Lung microvascular endothelial cell (primary cell): Measurements from ENCODE around the gene CRY1. TPM values are rescaled to one million over a fixed set of nuclear protein-coding genes. Genes with fewer than 3 reads are reported as not detected.

ENCODE experiments used
- DNase-seq, 2 donors: peaks; one replicate each; pipeline versions ENCODE4 v3.0.0 to v3.0.0-alpha.2; 2010; ENCODE audit warnings: low read depth in 2 of 2
- total RNA-seq: library from RNA; depleted of rRNA; stranded (reverse); fragments of >200 nt; gene quantifications from 2 replicates; pipeline ENCODE4 v1.2.1, GENCODE V29; 2014

Gene CRY1
- total RNA-seq, 1 donor from 2014 or later, result 15.7 TPM

DNA sequence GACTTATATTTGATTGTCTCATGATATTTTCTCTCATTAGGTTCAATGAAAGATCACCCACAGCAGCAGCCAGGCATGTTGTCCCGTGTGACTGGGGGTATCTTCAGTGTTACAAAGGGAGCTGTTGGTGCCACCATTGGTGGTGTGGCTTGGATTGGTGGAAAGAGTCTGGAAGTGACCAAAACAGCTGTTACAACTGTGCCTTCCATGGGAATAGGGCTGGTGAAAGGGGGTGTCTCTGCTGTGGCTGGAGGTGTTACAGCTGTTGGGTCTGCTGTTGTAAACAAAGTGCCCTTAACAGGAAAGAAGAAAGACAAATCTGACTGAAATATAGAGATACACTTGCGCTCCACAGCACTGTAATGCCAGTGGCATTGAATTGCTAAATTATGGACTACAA is 122.3 kb downstream of the CRY1 start:
- no peak for DNase-seq

DNA sequence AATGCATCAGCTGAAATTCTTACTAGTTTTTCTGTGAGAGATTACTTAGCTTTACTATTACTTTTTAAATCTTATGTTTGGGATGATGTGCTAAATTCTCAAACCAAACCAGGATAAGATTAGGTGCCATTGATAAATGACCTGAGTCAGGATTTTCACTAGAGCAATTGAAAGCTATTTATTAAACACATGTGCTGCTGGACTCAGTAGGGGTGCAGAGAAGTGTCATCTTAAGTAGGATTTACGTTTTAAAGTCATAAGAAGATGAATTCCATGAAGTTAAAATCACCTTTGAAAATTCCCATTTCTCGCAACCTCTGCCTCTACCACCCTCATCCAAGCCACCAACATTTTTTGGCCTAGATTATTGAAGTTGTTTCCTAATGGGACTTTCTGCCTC is 128.8 kb downstream of the CRY1 start:
- no peak for DNase-seq

DNA sequence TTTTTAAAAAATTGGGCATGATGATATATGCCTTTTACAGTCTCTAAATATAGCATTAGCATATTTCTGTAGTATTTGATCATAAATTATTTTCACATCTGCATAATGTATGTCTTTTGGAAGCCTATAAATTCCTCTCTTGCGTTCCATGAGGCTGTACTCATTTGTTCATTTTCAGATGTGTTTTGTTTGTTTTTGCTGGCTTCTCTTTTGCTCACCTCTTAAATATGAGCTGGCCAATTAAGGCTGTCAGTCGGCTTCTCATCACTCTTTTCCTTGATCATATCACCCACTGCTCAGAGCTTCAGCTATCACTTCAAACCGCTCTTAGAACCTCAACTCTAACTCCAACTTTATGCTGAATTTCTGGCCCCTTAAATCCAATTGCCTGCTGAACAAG is 131.1 kb downstream of the CRY1 start:
- no peak for DNase-seq

DNA sequence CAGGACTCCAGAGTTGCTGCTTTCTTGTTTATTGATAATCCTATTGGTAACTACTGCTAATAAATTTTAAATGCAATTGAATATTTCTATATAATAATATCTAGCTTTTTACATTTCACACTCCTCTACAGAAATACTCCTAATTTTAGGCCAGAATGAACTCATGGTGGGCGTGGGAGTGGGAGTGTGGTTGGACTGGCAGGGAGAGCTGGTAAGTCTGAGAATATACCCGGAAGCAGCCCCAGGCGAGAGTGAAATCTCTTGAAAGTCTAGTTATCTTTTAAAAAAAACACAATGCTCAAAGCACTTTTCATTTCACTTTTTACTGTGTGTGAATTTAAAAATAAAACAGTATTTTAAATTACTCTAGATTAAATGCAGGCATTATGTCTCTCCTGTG is 132.9 kb downstream of the CRY1 start:
- no peak for DNase-seq

DNA sequence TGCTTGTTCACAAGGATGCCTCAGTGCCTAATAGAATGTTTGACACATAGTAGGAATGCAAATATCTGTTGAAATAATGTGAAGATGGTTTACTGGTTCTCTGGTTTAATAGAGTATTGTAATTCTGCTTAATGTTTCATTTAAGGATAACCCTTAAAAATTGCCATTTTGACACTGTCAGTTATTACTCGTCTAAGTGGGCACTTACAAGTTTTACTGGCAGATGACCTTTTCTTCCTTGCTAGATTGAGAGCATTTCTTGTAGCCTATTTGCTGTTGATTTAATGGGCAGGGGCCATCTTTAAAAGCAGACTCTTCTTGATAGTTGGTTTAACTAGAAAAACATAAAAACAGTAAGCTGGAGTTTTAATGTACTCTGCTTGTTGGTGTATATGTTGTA is 135.8 kb downstream of the CRY1 start:
- DNase-seq, result peak in 1 of 2 donors; percentile 28

DNA sequence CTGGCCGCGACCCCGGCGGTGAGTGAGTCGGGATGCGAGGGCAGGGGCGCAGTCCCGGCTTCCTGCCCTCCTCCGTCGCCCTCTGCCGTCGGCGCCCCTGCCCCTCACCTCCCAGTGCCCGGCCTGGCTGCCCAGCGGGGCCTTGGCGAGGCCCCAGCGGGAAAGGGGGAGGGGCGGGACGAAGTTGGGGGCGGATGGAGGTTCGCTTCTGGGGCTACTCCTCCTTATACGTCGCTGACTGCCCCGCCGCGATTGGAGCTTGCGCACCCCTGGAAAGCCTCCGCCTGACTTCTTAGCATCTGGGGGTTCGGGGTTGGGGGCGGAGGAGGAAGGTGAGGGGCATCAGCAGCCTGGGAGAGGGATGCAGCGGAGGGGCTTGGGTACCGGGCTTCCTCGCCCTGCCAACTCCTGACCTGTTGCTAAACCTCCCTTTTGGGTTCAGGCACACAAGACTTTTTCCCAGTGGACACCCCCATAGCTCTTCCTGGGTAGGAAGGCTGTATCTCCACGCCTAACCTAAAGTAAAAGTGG is 137.2 kb downstream of the CRY1 start:
- peak in 1 of 2 donors; percentile 80 for DNase-seq

DNA sequence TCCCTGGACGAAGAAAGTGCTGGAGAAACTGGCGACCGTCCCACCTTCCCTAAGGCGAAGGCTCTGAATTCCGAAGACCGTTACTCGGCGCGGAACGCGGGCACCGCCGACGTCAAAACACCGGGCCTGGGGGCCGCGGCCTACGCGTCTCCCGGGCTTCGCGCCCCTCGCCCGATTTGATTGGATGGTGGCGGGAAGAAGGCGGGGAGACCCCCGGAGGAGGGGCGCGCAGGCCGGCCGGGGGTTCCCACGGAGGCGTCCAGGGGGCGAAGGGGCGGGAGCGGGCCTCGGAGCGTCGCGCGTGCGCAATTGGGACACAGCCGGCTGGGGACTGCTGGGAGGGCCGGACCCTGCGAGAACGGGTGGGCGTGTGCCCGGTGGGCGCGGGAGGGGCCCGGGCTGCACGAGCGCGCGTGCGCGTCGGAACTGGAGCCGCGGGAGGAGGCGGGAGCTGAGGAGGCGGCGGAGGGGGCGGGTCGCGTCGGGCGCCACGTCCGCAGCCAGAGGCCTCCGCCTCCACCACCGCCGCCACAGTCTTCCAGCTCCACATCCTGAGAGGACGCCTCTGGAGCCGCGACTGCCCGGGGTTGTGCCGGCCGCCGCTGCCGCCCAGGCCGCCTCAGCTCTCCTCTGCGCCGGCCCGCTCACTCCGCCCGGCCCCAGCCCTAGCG is 137.8 kb downstream of the CRY1 start, which contains the start of gene TMEM263:
TSS of gene TMEM263 (plus strand) at position 531 of the 671 bp plus-strand sequence. CDS start 11,210 bp downstream, outside the sequence.
- peak; percentile 99 for DNase-seq

DNA sequence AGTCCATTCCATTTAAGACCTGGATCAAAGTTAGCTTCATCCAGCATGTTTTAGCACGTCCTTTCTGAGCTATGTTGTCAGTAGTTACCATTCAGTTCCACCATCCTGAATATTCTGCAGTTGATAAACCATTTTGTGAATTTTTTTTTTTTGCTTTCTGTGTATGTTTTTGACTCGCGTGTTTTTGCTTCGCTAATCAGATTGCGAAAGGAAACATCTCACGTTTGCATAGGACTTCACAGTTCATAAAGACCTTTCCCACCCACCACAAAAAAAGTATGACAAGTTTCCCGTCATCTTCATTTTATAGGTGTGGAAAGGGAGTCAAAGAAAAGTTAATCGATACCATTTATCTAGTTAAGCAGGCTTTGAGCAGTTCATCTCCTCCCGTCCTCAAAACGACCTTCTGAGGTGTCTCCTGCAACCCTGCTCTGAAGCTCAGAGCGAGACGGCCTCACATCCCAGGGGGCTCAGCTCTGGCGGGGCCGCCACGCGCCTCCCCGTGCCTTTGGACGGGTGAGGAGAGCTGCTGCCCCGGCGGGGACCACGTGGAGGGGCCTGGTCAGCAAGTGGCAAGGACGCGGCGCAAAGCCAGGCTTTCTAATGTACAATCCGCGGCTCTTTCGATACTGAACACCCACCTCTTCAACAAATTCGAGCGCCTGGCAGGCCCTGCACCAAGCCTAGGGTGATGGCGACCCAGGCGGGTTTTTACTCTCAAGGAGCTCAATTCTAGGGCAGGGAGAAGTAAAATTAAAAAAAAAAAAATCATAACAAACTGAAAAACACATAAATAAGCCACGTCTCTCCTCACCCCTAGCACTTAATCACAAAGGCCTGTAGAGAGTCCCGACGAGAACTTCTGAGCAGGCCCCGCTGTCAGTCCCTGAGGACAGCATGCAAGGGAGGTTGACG is 138.6 kb downstream of the CRY1 start:
- peak; percentile 58 to 62 for DNase-seq

DNA sequence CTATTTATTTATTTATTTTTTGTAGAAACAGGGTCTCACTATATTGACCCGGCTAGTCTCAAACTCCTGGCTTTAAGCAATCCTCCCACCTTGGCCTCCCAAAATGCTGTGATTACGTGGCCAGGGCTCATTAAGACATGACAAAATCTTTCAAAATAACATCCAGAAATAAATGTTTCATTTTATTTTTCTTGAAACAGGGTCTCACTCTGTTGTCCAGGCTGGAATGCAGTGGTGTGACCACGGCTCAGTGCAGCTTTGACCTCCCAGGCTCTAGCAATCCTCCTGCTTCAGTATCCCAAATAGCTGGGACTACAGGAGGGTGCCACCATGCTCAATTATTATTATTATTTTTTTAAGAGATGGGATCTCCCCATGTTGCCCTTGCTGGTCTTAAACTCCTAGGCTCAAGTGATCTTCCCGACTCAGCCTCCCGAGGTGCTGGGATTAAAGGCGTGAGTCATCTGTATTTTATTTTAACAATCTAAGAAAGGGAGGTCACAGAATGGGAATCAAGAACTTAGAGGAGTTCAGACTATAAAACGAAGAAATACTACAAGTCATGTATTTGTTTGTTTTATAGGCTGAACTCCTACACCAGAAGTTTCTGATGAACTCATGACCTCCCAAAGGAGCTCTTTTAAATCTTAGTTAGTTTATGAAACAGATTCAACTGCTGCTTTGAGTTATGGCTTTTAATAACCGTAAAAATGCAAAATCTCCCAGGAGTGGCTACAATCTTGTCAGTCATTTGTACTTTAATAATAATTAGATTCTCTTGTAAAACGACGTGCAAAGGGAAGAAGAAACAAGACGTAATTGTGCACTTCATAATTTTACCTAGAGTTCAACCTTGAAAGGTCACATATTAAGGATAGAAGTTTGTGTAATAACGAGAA is 139.7 kb downstream of the CRY1 start:
- no peak for DNase-seq

DNA sequence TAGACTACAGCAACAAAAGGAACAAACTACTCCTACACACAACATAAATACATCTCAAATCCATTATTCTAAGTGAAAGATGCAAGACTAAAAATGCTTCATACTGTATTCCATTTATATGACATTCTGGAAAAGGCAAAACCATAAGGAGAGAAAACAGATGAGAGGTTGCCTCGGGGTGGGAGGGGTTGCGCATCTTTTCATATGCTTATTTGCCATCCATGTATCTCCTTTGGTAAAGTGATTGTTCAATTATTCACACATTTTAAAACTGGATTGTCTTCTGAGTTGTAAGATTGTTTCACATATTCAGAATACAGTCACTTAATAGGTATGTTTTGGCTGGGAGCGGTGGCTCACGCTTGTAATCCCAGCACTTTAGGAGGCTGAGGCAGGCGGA is 142.8 kb downstream of the CRY1 start:
- DNase-seq, result no peak

DNA sequence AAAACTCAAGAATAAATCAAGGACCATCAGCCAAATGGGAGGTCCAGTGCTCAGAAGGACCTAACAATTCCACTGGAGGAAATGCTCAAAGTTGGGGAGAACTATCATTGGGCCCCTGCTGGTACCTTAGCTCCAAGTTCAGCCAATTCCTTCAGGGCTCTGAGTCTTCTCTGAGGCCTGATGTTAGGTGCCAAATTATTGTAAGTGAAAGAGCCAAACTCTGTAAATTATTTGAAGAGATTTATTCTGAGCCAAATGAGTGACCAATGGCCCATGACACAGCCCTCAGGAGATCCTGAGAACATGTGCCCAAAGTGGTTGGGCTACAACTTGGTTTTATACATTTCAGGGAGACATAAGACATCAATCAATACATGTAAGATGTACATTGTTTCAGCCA is 145.9 kb downstream of the CRY1 start:
- DNase-seq, result no peak

DNA sequence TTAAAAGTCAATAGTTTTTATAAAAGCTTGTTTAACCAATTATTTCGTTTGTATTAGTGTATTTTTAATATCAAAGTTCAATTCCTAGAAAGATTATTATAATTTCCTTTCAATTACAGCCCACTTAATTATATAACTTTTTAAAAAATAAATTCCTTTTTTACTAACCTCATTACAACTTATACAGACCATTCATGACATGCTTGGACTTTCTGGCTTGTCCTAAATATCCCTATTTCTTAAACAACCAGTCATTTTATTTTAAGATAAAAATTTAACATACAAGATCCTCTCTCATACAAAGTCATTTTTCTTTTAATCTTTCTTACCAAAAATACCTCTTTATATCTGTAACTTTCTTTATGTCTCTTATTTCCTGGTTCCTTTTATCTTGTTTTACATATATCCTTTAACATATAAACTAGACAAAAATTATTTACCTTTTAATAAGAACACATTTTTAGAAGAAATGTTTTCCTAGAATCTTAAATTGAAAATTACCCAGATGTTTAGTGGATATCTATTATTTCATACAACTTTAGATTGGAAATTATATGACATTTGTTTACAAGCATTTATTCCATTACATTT is 148.0 kb downstream of the CRY1 start:
- no peak for DNase-seq

DNA sequence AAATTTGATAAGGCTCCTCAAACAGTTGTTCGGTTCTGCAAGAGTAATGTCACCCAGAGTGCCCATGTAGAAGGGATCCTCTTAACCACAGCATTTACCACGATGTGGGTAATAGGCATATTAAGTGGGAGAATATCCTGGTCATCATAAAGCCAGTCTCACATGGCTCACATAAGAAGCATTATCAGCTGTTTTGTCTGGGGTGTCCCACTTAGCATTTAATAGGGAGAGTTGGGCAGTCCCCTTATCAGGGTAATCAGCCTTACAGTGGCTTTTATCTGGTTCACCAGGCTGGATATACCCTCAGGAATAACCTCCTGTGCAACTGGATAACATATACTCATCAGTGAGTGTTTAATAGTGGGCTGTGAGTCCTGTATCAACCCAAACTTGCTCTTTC is 150.6 kb downstream of the CRY1 start:
- no peak for DNase-seq

DNA sequence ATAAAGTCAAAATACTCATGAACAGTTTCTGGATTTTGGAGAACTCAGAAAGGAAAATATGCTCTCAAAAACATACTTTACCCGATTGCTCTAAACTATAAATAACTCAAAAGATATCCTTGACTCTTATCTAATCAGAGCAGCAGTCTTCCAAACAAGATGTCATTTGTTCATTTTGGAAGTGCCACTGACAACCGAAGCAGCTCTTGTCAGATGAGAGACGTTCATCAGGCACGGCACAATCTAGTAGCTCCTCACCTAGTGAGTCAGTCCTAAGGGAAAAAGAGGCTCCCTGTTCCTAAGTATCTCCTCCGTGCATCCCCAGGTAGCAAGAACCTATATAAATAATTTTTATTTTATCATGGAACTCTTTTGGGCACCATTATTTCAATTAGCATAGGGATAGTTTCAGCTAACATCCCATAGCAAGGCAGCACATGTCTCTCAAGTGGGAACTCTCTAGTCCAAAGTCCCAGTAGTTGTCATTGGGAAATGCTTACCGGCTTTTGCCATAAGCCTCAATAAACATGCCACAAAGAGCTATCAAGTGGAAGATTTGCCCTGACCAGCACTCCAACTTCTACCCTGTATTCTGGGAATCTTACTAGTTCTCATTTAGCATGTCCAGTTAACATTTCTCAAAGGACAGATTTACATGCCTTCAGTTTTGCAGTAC is 151.7 kb downstream of the CRY1 start:
- no peak for DNase-seq

Other genes starting within 250 kb of the CRY1 start
- 37.3 and 37.5 TPM in 2 replicates for gene TMEM263, start 137.6 kb downstream of the CRY1 start, total RNA-seq
- 3.9 and 6.7 TPM in 2 replicates for gene MTERF2, start 106.4 kb downstream of the CRY1 start, total RNA-seq